KMS-11 (cell line): Measurements from ENCODE around the gene A4GALT.

Experiments
- H2AFZ ChIP-seq: fragments of 200-600 bp; sonication (generic); 2 replicates; pipeline ENCODE4 v1.6.1; 2016; ENCODE audit warnings: antibody characterized with exemption, mixed run types, low read depth
- H3K27ac ChIP-seq: fragments of 200-600 bp; sonication (generic); 2 replicates; pipeline ENCODE4 v1.6.1; 2016; ENCODE audit warnings: mild to moderate bottlenecking, mixed run types
- H3K27me3 ChIP-seq: fragments of 200-600 bp; sonication (generic); 2 replicates; pipeline ENCODE4 v1.6.1; 2017; ENCODE audit warnings: mild to moderate bottlenecking, low read depth, mixed run types, moderate library complexity; ENCODE audit not compliant: insufficient read depth
- H3K36me3 ChIP-seq: fragments of 200-600 bp; sonication (generic); 2 replicates; pipeline ENCODE4 v1.6.1; 2017; ENCODE audit warnings: mild to moderate bottlenecking, mixed run types; ENCODE audit not compliant: insufficient read depth
- H3K4me1 ChIP-seq: fragments of 200-600 bp; sonication (generic); 2 replicates; pipeline ENCODE4 v1.6.1; 2016; ENCODE audit warnings: mild to moderate bottlenecking, low read depth, mixed run types; ENCODE audit not compliant: poor library complexity, severe bottlenecking
- H3K4me2 ChIP-seq: fragments of 200-600 bp; sonication (generic); 2 replicates; pipeline ENCODE4 v1.7.0; 2016; ENCODE audit warnings: mild to moderate bottlenecking, mixed run types
- H3K4me3 ChIP-seq: fragments of 200-600 bp; sonication (generic); IDR thresholded peaks from 2 replicates; pipeline ENCODE4 v1.6.1; 2017; ENCODE audit warnings: low read depth, low read length, mixed read lengths; ENCODE audit not compliant: insufficient read depth
- H3K79me2 ChIP-seq: fragments of 200-600 bp; sonication (generic); 2 replicates; pipeline ENCODE4 v1.6.1; 2016; ENCODE audit warnings: low read depth, mixed run types; ENCODE audit not compliant: insufficient read depth
- H3K9ac ChIP-seq: fragments of 200-600 bp; sonication (generic); 2 replicates; pipeline ENCODE4 v1.6.1; 2016; ENCODE audit warnings: mild to moderate bottlenecking, mixed run types
- H4K20me1 ChIP-seq: fragments of 200-600 bp; sonication (generic); 2 replicates; pipeline ENCODE4 v1.6.1; 2016; ENCODE audit warnings: mild to moderate bottlenecking, mixed run types; ENCODE audit not compliant: insufficient read depth
- TF ChIP-seq, protein P1 (sequence below): fragments of 200-600 bp; sonication (generic); conservative IDR thresholded peaks from 2 replicates; pipeline ENCODE4 v1.6.1; 2017; ENCODE audit warnings: low read depth, mild to moderate bottlenecking, antibody characterized with exemption, low read length, moderate library complexity, mixed read lengths

Gene A4GALT

DNA sequence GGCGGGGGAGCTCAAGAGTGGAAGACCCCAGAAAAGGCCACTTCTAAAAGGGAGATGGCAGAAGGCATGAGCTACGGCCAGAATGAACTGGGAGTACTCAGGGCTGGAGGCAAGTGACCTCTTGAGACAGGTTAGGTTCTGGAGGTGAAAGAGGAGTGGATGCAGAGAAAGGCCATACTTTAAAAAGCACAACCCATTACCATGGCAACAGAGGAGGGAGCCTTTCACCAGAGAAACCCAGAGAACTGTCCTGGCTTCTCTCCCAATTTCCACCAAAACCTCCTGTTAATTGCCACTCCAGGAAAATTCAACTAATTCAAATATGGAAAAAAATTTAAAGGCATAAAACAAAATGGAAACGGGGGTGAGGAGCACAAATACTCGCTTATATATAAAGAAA is 15.8 kb downstream of the A4GALT start:
- H3K4me2 ChIP-seq = no peak overlapping the region
- no peak overlapping the region for H3K9ac ChIP-seq
- H3K27me3 ChIP-seq = no peaks in the 10 kb centered on the region
- no peaks in the 10 kb centered on the region for H4K20me1 ChIP-seq
- H3K36me3 ChIP-seq = no peaks in the 10 kb centered on the region
- H3K79me2 ChIP-seq = no peaks in the 10 kb centered on the region
- no peak overlapping the region for H3K4me3 ChIP-seq
- H2AFZ ChIP-seq = no peak overlapping the region
- TF ChIP-seq, protein P1, sequence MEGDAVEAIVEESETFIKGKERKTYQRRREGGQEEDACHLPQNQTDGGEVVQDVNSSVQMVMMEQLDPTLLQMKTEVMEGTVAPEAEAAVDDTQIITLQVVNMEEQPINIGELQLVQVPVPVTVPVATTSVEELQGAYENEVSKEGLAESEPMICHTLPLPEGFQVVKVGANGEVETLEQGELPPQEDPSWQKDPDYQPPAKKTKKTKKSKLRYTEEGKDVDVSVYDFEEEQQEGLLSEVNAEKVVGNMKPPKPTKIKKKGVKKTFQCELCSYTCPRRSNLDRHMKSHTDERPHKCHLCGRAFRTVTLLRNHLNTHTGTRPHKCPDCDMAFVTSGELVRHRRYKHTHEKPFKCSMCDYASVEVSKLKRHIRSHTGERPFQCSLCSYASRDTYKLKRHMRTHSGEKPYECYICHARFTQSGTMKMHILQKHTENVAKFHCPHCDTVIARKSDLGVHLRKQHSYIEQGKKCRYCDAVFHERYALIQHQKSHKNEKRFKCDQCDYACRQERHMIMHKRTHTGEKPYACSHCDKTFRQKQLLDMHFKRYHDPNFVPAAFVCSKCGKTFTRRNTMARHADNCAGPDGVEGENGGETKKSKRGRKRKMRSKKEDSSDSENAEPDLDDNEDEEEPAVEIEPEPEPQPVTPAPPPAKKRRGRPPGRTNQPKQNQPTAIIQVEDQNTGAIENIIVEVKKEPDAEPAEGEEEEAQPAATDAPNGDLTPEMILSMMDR = no peak
- peaks cover 14% of the 10 kb centered on the region for H3K4me1 ChIP-seq
- no peak overlapping the region for H3K27ac ChIP-seq

DNA sequence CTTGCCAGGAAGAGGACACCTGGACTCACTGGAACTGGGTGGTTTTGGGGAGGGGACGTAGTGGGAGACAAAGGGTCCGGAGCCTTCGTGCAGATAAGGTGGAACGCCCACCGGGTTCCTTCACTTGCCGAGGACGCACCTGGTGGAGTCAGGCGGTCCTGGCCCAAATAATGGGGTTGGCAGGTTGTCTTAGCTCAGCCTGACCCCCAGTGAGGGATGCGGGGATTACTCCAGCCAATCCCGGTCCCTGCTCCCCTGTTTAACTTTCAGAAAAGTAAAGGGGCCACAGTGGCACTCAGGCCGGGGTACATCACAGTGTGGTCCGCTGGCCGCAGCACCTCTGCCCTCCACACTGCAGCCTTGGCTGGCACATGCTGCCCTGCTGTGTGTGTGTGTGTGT is 18.0 kb downstream of the A4GALT start:
- H2AFZ ChIP-seq = no peak overlapping the region
- H3K4me1 ChIP-seq = peaks cover 14% of the 10 kb centered on the region
- H3K9ac ChIP-seq = no peak overlapping the region
- H3K79me2 ChIP-seq = no peaks in the 10 kb centered on the region
- no peaks in the 10 kb centered on the region for H4K20me1 ChIP-seq
- no peaks in the 10 kb centered on the region for H3K27me3 ChIP-seq
- H3K27ac ChIP-seq = no peak overlapping the region
- no peak overlapping the region for H3K4me3 ChIP-seq
- TF ChIP-seq, protein P1 = no peak
- H3K36me3 ChIP-seq = no peaks in the 10 kb centered on the region
- H3K4me2 ChIP-seq = no peak overlapping the region

DNA sequence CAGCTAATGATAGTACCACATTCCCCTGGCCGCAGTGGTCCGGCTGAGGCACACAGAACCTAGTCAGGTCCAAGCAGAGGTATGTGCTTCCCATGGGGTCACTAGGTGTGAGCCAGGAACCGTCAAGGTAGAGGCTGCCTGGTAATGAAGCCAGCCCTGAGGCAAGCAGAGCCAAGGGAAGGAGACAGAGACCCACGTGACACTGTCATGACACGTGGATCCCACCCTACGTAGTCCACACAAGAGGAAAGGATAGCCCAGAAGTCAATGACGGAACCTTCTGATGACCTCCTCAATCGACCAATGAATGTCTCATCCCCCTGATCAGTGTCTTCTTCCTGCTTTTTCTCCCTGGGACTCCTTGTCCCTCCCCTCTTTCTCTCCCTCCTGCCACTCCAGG is 19.0 kb downstream of the A4GALT start:
- Histone ChIP-seq H3K27ac (no peak overlapping the region), H3K79me2 (no peaks in the 10 kb centered on the region), H3K27me3 (no peaks in the 10 kb centered on the region), H3K9ac (no peak overlapping the region), H4K20me1 (no peaks in the 10 kb centered on the region), H3K4me2 (no peak overlapping the region), H3K4me3 (no peak overlapping the region), H3K36me3 (no peaks in the 10 kb centered on the region), H2AFZ (no peak overlapping the region), H3K4me1 (peaks cover 14% of the 10 kb centered on the region)
- TF ChIP-seq, protein P1 = no peak

DNA sequence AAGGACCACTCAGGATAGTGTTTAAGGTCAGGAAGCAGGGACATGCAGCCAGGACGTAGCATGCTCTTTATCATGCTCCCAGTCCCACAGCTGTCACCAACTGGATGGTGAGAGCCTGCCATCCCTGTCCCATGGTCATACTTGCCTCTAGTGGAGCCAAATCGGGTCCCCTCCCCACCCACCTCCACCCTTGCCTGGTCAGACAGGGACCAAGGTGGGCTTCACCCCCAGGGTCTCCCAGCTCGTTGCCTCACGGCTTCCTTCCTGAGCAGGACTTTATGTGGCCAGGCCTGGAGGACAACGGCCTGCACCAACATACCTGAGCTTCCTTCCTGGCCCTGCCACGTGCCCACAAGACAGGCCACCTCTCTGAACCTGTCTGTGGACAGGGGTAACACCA is 19.8 kb downstream of the A4GALT start:
- no peak overlapping the region for H3K9ac ChIP-seq
- no peaks in the 10 kb centered on the region for H3K27me3 ChIP-seq
- H3K4me3 ChIP-seq = no peak overlapping the region
- no peak overlapping the region for H3K4me2 ChIP-seq
- no peaks in the 10 kb centered on the region for H3K79me2 ChIP-seq
- no peaks in the 10 kb centered on the region for H4K20me1 ChIP-seq
- no peaks in the 10 kb centered on the region for H3K36me3 ChIP-seq
- TF ChIP-seq, protein P1 = no peak
- no peak overlapping the region for H2AFZ ChIP-seq
- H3K27ac ChIP-seq = no peak overlapping the region
- peaks cover 14% of the 10 kb centered on the region for H3K4me1 ChIP-seq
